H1 (cell line): ENCODE data around the gene PYURF.
A peak's percentile ranks its signal among the peaks of the same experiment; 100 is the strongest.
"Not testable (repeated sequence)": the region's sequence is repeated elsewhere in the genome, so short reads cannot be mapped to it uniquely, and the experiment has no call there.

ENCODE experiments used
- BRCA1 ChIP-seq: IDR thresholded peaks from 2 replicates; pipeline ENCODE4 v1.6.1; 2012; ENCODE audit warnings: low read depth, low read length, improper control_type of control experiment
- CTCF ChIP-seq, 3 experiments: IDR thresholded peaks; 1 replicate in 2 of 3; 2 replicates in 1 of 3; pipeline versions ENCODE4 v1.5.1 to v1.6.1; 2011; ENCODE audit warnings: low read length in 3 of 3, mild to moderate bottlenecking in 3 of 3, inconsistent platforms in 2 of 3, low read depth in 1 of 3, moderate library complexity in 1 of 3; ENCODE audit not compliant: insufficient read depth in 1 of 3; ENCODE audit errors: control extremely low read depth in 1 of 3
- EP300 ChIP-seq, 2 experiments: IDR thresholded peaks; 1 replicate in 1 of 2; 2 replicates in 1 of 2; pipeline ENCODE4 v1.6.1; 2011 to 2012; ENCODE audit warnings: low read depth in 2 of 2, low read length in 2 of 2, mild to moderate bottlenecking in 2 of 2, borderline replicate concordance in 1 of 2, inconsistent platforms in 1 of 2, moderate library complexity in 1 of 2
- GABPA ChIP-seq: IDR thresholded peaks from 2 replicates; pipeline ENCODE4 v1.6.1; 2011; ENCODE audit warnings: mild to moderate bottlenecking, low read length, moderate library complexity, borderline replicate concordance; ENCODE audit not compliant: insufficient read depth
- JUN ChIP-seq: IDR thresholded peaks from 2 replicates; pipeline ENCODE4 v1.6.1; 2011; ENCODE audit warnings: low read depth, mild to moderate bottlenecking, improper control_type of control experiment, low read length
- JUND ChIP-seq: IDR thresholded peaks from 2 replicates; pipeline ENCODE4 v1.6.1; 2011; ENCODE audit warnings: mild to moderate bottlenecking, improper control_type of control experiment, low read length
- SIN3A ChIP-seq, 2 experiments: IDR thresholded peaks in 1 of 2; conservative IDR thresholded peaks in 1 of 2; 2 replicates each; pipeline ENCODE4 v1.6.1; 2011 to 2012; ENCODE audit warnings: low read length in 2 of 2, improper control_type of control experiment in 1 of 2, low read depth in 1 of 2, mild to moderate bottlenecking in 1 of 2
- SUZ12 ChIP-seq: fragments of 200-600 bp; sonication (generic); IDR thresholded peaks from 2 replicates; pipeline ENCODE4 v1.6.1; 2012; ENCODE audit warnings: mild to moderate bottlenecking, inconsistent platforms, low read length, moderate library complexity, mixed read lengths
- TCF12 ChIP-seq: IDR thresholded peaks from 2 replicates; pipeline ENCODE4 v1.6.1; 2011; ENCODE audit warnings: low read depth, mild to moderate bottlenecking, low read length
- YY1 ChIP-seq: IDR thresholded peaks from 2 replicates; pipeline ENCODE4 v1.6.1; 2011; ENCODE audit warnings: low read depth, mild to moderate bottlenecking, low read length
- TF ChIP-seq, protein P1 (sequence below): IDR thresholded peaks from 2 replicates; pipeline ENCODE4 v1.6.1; 2011; ENCODE audit warnings: low read length, improper control_type of control experiment
- TF ChIP-seq, protein P2 (sequence below): IDR thresholded peaks from 2 replicates; pipeline ENCODE4 v1.6.1; 2012; ENCODE audit warnings: inconsistent platforms
- TF ChIP-seq, protein P3 (sequence below): IDR thresholded peaks from 2 replicates; pipeline ENCODE4 v1.6.1; 2012; ENCODE audit warnings: low read length, inconsistent platforms
- TF ChIP-seq, protein P4 (sequence below): IDR thresholded peaks from 2 replicates; pipeline ENCODE4 v1.6.1; 2011; ENCODE audit warnings: low read depth, mild to moderate bottlenecking, low read length; ENCODE audit not compliant: insufficient read depth

DNA sequence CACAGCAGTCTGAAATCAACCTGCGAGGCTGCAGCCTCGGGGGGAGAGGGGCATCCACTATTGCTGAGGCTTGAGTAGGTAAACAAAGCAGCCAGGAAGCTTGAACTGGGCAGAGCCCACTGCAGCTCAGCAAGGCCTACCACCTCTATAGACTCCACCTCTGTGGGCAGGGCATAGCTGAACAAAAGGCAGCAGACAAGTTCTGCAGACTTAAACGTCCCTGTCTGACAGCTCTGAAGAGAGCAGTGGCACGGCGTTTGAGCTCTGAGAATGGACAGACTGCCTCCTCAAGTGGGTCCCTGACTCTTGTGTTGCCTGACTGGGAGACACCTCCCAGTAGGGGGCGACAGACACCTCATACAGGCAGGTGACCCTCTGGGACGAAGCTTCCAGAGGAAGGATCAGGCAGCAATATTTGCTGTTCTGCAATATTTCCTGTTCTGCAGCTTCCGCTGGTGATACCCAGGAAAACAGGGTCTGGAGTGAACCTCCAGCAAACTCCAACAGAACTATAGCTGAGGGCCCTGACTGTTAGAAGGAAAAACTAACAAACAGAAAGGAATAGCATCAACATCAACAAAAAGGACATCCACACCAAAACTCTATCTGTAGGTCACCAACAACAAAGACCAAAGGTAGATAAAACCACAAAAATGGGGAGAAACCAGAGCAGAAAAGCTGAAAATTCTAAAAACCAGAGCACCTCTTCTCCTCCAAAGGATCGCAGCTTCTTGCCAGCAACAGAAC, 15.9 kb upstream of the PYURF start:
- TF ChIP-seq, protein P1, sequence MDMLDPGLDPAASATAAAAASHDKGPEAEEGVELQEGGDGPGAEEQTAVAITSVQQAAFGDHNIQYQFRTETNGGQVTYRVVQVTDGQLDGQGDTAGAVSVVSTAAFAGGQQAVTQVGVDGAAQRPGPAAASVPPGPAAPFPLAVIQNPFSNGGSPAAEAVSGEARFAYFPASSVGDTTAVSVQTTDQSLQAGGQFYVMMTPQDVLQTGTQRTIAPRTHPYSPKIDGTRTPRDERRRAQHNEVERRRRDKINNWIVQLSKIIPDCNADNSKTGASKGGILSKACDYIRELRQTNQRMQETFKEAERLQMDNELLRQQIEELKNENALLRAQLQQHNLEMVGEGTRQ, result not testable (repeated sequence)
- TF ChIP-seq, protein P2, sequence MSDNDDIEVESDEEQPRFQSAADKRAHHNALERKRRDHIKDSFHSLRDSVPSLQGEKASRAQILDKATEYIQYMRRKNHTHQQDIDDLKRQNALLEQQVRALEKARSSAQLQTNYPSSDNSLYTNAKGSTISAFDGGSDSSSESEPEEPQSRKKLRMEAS, result not testable (repeated sequence)
- TF ChIP-seq GABPA; SUZ12; EP300 (IDR thresholded peaks at IDR 0.05; ENCODE audit: borderline replicate concordance in 1 of 2, low read depth in 2 of 2, low read length in 2 of 2); YY1; SIN3A (conservative IDR thresholded peaks at IDR 0.05 in 1 of 2, IDR thresholded peaks at IDR 0.05 in 1 of 2; ENCODE audit: low read depth in 1 of 2, low read length in 2 of 2); BRCA1; JUN; TCF12; JUND: not testable (repeated sequence)
- TF ChIP-seq, protein P3, sequence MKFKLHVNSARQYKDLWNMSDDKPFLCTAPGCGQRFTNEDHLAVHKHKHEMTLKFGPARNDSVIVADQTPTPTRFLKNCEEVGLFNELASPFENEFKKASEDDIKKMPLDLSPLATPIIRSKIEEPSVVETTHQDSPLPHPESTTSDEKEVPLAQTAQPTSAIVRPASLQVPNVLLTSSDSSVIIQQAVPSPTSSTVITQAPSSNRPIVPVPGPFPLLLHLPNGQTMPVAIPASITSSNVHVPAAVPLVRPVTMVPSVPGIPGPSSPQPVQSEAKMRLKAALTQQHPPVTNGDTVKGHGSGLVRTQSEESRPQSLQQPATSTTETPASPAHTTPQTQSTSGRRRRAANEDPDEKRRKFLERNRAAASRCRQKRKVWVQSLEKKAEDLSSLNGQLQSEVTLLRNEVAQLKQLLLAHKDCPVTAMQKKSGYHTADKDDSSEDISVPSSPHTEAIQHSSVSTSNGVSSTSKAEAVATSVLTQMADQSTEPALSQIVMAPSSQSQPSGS, result not testable (repeated sequence)
- TF ChIP-seq, protein P4, sequence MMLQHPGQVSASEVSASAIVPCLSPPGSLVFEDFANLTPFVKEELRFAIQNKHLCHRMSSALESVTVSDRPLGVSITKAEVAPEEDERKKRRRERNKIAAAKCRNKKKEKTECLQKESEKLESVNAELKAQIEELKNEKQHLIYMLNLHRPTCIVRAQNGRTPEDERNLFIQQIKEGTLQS, result not testable (repeated sequence)
- TF ChIP-seq CTCF (IDR thresholded peaks at IDR 0.05; ENCODE audit: control extremely low read depth in 1 of 3, insufficient read depth in 1 of 3, low read depth in 1 of 3, low read length in 3 of 3), result peak; percentile 47 to 57 (median 51)
